ENCODE data around the gene CACNA1S.

Gene CACNA1S

GRCh38 chr1:201105688-201106087 lies 6.5 kb downstream of the CACNA1S start:
- in situ Hi-C loops (cut with MboI; ENCODE audit: low sequenced_read_pairs, unreplicated experiment): no loop called here
- DNase-seq (ENCODE audit: low spot score): no peak
- TF ChIP-seq CTCF (IDR thresholded peaks at IDR 0.05; ENCODE audit: borderline replicate concordance, control extremely low read depth, extremely low read depth, insufficient read depth, missing control alignments): no peak

GRCh38 chr1:201104141-201104540 lies 8.1 kb downstream of the CACNA1S start:
- in situ Hi-C loops (cut with MboI; ENCODE audit: low sequenced_read_pairs, unreplicated experiment): no loop called here
- TF ChIP-seq CTCF (IDR thresholded peaks at IDR 0.05; ENCODE audit: borderline replicate concordance, control extremely low read depth, extremely low read depth, insufficient read depth, missing control alignments): no peak
- no peak for DNase-seq (ENCODE audit: low spot score)

DNA sequence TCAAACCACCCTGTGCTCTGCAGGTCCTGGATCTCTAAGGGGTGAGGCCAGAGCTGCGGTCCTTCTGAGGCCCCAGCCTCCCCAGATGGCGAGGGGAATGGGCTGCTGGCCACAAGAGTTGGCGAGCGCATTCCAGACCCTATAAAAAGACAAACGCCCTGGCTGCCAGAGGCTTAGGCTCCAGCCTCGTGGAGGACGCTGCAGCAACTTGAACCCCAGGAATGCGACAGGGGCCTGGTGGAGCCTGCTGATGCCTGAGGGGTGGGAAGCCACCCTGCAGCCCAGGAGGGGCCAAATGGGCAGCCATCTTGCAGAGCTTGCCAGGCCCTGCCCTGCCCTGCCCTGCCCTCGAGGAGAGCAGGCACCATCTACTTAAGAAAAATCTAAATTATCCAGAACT lies 8.6 kb downstream of the CACNA1S start:
- no peak for TF ChIP-seq CTCF (IDR thresholded peaks at IDR 0.05; ENCODE audit: borderline replicate concordance, control extremely low read depth, extremely low read depth, insufficient read depth, missing control alignments)
- in situ Hi-C loops (cut with MboI; ENCODE audit: low sequenced_read_pairs, unreplicated experiment): no loop called here
- DNase-seq (ENCODE audit: low spot score): no peak

DNA sequence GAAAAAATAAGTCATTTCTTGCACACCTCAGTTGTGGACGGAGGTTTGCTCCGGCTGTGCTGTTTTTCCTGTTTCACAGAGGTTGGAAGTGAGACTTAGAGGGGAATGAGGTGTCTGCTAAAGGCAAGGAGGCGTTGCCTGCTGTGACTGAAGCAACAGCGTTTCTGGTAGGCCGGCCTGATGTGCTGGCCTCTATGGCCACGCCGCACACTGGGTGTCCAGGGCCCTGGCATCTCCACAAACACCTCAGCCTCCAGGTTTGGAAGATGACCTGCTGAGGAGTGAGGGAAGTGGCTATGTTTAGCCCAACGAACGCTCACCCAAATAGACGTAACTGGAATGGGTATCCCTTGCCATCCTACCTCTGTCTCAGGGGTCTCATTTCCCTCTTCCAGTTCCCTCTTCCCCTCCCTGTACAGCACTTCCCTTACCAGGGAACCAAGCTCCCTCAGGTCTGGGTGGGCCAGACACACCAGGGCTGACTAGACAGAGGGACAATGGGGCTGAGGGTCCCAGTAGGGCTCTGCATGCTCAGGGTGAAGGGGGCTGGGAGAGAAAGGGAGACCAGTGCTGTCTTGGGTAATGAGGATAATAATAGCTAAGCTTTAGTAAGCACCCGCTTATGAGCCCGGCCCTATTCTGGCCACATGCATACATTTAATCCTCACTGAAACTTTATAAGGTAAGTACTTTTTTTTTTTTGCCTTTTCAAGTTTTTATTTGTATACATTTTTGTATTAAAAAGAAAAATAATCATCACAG lies 11.9 kb downstream of the CACNA1S start:
- TF ChIP-seq CTCF (IDR thresholded peaks at IDR 0.05; ENCODE audit: borderline replicate concordance, control extremely low read depth, extremely low read depth, insufficient read depth, missing control alignments): no peak
- in situ Hi-C loops (cut with MboI; ENCODE audit: low sequenced_read_pairs, unreplicated experiment): no loop called here
- DNase-seq (ENCODE audit: low spot score): no peak

DNA sequence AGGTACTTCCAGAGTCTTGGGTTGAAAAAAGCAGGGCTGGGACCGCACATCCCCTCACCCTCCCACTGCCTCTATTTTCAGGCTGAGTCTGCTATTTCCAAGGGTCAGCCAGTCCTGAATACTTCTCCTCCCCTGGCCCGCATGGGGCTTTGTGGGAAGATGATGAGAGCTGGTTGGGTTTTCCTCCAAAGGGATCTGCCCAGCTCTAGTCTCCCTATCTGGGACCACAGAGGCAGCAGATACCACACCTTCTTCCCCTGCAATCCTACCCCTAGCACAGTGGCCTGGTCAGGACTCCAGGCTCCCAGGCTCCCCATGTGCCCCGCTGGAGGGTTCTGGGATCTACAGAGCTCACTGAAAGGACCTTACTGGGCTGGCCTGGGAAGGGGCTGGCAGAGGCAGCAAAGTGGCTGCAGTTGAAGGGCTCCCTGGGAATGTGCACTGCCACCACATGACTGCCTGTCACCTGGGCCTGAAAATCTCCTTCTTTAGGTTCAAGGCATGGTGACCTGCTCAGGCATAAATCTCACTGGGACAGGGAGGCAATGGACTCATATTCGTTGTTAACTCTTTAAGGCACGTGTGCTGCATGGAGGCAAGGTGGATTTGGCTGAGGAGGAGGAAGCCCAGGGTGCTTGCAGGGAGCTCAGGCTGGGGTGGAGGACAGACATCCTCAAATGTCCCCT lies 13.1 kb downstream of the CACNA1S start:
- no peak for TF ChIP-seq CTCF (IDR thresholded peaks at IDR 0.05; ENCODE audit: borderline replicate concordance, control extremely low read depth, extremely low read depth, insufficient read depth, missing control alignments)

GRCh38 chr1:201096977-201097856 lies 15.0 kb downstream of the CACNA1S start:
- no peak for DNase-seq (ENCODE audit: low spot score)
- no peak for TF ChIP-seq CTCF (IDR thresholded peaks at IDR 0.05; ENCODE audit: borderline replicate concordance, control extremely low read depth, extremely low read depth, insufficient read depth, missing control alignments)
- in situ Hi-C loops (cut with MboI; ENCODE audit: low sequenced_read_pairs, unreplicated experiment): no loop called here

More for the DNA sequence above, 13.1 kb downstream of the CACNA1S start:
- no peak for DNase-seq (ENCODE audit: low spot score)
- in situ Hi-C loops (cut with MboI; ENCODE audit: low sequenced_read_pairs, unreplicated experiment): no loop called here

All from GM13976 (cell line).